Measurements from ENCODE around the gene CRYBA4.

Gene CRYBA4

GRCh38 chr22:26624803-26625202 lies 3.0 kb downstream of the CRYBA4 start:
- DNase-seq (ENCODE audit: low read depth in 2 of 2): no peak

GRCh38 chr22:26629988-26630761 lies 8.4 kb downstream of the CRYBA4 start:
- DNase-seq (ENCODE audit: low read depth in 2 of 2): no peak

- no peak for DNase-seq (ENCODE audit: low read depth in 2 of 2)
These were observed 9.5 kb downstream of the CRYBA4 start for GRCh38 chr22:26631282-26631681.

- no peak for DNase-seq (ENCODE audit: low read depth in 2 of 2)
These were observed 10.8 kb downstream of the CRYBA4 start for GRCh38 chr22:26632422-26633155.

DNA sequence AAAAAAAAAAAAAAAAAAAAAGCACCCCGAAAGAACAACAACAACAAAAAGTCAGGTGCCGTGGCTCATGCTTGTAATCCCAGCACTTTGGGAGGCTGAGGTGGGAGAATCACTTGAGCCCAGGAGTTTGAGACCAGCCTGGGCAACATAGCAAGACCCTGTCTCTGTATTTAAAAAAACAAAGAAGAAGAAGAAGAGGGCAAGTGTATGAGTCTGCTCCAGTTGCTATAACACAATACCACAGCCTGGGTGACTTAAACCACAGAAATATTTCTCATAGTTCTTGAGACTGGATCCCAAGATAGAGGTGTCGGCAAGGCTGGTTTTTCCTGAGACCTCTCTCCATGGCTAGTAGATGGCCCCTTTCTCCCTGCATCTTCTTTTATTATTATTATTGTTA lies 12.4 kb downstream of the CRYBA4 start:
- no peak for DNase-seq (ENCODE audit: low read depth in 2 of 2)

DNA sequence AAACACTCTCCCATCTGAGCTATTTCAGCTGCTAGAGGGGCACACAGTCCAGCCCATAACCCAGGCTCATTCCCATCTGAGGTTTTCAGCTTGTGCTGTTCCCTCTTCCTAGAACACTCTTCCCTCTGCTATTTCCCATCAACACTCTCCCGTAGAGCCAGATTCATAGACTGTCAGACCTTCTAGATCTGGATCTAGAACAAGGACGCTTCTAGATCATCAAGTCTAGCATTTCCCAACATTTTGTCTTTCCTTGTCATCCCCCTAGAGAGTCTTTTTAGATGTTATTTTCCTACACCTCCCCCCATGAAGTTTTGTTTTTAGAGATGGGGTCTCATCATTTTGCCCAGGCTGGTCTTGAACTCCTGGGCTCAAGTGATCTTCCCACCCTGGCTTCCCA lies 13.4 kb downstream of the CRYBA4 start:
- DNase-seq (ENCODE audit: low read depth in 2 of 2): no peak

GRCh38 chr22:26636296-26636695 lies 14.5 kb downstream of the CRYBA4 start:
- DNase-seq (ENCODE audit: low read depth in 2 of 2): no peak

DNA sequence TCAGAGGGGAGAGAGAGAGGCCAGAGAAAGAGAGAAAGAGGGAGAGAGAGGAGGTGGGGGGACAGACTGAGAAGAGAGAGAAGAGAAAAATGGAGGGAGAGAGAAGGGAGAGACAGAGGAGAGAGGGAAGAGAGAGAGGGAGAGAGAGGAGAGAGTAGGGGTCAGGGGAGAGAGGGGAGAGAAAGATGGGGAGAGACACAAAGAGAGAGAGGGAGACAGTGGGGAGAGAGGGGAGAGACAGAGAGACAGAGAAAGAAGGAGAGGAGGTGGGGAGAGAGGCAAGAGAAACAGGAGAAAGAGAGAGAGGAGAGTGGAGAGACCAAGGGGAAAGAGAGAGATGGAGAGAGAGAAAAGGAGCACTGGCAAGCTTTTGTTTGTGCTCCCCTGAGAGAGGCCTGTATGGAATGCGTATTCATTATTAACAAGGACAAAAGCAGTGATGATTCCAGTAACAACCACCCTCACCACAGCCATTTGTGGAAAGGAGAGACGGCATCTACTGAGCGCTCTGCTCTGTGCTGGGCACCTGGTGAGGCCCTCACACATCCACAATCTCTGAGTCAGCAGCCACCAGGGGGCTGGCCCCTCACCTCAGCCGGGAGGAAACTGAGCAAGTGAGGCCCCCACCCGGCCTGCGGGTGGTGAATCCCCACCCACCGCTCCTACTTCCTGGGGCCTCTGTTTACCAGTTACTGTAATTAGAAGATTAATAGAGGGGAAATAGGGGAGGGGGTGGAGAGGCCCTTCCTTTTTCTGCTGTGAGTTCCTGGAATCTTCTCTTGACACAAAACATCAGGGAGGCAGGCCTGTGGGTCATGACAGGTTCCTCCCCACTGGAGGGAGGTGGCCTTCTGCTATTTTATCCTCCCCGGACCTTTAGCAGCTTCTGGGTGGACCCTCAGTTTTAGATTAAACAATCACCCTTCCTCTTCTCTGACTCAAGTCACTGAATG lies 21.0 kb downstream of the CRYBA4 start:
- DNase-seq (ENCODE audit: low read depth in 2 of 2): peak; percentile 69 to 81

- DNase-seq (ENCODE audit: low read depth in 2 of 2): no peak
These were observed 21.8 kb downstream of the CRYBA4 start for GRCh38 chr22:26643418-26644100.

- no peak for DNase-seq (ENCODE audit: low read depth in 2 of 2)
These were observed 24.4 kb downstream of the CRYBA4 start for GRCh38 chr22:26646158-26646557.

DNA sequence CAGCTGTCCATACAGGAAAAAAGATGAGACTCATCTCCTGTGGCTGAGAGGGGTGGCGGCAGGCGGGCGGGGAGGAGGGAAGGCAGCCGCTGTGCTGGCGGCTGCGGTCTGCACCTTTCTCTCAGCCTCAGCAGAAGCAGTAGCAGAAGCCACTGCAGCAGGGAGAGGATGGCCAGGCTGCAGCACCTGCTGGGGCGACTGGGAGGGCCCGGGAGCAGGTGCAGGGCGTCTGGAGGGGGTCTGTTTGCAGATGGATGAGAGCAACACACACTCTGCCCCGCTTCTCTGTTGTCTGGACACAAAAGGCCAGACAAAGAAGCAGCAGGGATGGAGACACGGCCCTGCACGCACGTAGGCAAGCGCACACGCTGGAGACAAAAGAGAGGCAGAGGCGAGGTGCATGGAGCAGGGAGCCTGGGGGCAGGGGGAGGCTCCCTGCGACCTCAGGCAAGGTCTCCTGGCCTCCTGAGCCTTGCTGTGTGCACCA lies 26.3 kb downstream of the CRYBA4 start:
- peak in 1 of 2 donors; percentile 43 for DNase-seq (ENCODE audit: low read depth in 2 of 2)

DNA sequence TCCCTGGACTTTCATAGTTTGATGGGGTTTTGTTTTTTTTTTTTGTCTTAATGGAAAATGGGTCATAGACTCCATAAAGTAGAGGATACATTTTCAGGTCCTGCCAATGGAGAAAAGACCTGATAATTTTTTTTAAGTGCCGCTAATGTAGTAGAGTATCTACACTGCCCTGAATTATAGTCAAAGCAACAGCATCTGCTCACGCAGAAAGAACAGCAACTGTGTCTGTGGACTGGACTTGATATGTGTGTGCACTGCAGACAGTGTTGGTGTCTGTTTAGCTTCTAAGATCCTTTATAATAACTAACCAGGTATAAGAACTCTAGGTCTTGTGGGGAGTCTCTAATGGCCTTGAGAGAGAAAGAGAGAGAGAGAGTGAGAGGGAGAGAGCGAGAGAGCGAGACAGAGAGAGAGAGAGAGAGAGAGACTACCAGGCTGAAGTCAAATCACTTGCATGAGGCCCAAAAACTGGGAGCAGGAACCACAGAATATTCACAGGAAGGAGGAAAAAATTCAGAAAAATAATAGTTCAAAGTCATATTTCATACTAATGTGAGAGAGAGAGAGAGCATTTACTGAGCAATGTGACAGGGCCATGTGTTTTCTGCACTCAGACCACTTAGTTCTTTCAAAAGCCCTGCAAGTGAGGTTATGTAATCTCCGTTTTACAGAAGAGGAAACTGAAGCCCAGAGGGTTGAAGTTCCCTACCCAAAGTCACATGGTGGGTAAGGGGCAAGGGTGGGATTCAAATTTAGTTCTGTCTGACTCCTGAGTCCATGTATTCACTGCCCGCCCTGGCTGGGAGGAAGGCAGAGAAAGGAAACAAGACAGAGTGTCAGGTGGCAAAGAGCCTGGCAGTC lies 27.0 kb downstream of the CRYBA4 start:
- no peak for DNase-seq (ENCODE audit: low read depth in 2 of 2)

DNA sequence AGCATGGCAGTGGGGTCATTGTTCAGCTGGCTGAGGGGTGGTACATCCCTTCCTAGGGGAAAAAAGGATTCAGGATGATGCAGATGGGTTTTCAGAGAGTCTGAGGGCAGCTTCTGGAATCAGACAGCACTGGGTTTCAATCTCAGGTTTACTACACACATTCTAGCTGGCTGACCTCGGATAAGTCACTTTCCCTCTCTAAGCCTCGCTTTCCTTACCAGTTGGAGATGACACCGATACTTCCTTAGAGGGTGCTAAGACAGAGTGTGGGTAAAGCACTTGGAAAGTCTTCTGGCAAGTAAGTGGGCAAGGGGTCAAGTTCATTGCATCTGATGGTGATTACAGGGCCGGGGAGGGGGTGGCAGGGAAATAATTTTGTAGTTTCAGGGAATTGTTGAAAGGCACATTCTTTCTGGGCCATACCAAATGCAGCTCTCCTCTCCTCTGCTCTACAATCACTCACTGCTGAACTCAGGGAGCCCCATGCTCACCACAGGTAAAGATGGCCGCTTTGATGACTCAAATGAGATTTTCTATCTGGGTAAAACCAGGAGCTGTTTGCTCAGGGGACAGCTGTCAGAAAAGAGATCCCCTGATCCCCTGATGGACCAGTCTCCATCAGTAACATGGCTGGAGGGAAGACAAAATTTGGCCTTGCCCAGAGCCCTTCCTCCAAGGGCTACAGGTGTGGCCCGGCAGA lies 29.1 kb downstream of the CRYBA4 start:
- DNase-seq (ENCODE audit: low read depth in 2 of 2): no peak

- DNase-seq (ENCODE audit: low read depth in 2 of 2): no peak
These were observed 30.1 kb downstream of the CRYBA4 start for GRCh38 chr22:26651815-26652214.

GRCh38 chr22:26656891-26657851 lies 35.4 kb downstream of the CRYBA4 start, which contains the start of gene MIAT:
MIAT (plus strand) TSS chr22:26657588.
- DNase-seq (ENCODE audit: low read depth in 2 of 2): peak in 1 of 2 donors; percentile 59

- no peak for DNase-seq (ENCODE audit: low read depth in 2 of 2)
These were observed 36.4 kb downstream of the CRYBA4 start for GRCh38 chr22:26658161-26658560.

GRCh38 chr22:26658671-26659478 lies 37.1 kb downstream of the CRYBA4 start:
- peak; percentile 77 to 85 for DNase-seq (ENCODE audit: low read depth in 2 of 2)

DNA sequence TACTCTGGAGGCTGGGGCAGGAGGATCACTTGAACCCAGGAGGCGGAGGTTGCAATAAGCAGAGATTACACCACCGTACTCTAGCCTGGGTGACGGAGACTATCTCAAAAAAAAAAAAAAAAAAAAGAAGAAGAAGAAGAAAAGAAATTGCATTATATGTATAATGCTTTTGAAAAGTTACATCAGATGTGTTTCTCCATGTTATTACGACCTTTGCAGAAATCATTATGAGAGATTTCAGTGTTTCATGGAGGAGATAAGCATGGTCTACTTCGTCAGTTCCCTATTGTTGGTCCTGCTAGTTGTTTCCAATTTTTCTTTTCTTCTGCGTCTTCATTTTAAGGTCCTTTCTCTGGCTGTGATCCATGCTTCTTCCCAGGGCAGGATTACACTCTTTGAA lies 38.6 kb downstream of the CRYBA4 start:
- no peak for DNase-seq (ENCODE audit: low read depth in 2 of 2)

Measured in stimulated activated CD8-positive, alpha-beta memory T cell treated with anti-CD3 and anti-CD28 coated beads, Interleukin-7, amount 100 ng/mL, for 4 hours (primary cell).